ENCODE results near the gene ADGRL3. TPM values are rescaled to one million over a fixed set of nuclear protein-coding genes. Genes with fewer than 3 reads are reported as not detected.

Gene ADGRL3
- total RNA-seq, 1 donor from 2014 or later = 5.9 TPM

- DNase-seq (ENCODE audit: low spot score) = no peak
Measured at GRCh38 chr4:61275241-61275640, 75.1 kb downstream of the ADGRL3 start.

GRCh38 chr4:61276029-61276428 lies 75.9 kb downstream of the ADGRL3 start:
- no peak for DNase-seq (ENCODE audit: low spot score)

- no peak for DNase-seq (ENCODE audit: low spot score)
Measured at GRCh38 chr4:61277785-61278760, 77.9 kb downstream of the ADGRL3 start.

GRCh38 chr4:61292322-61292721 lies 92.2 kb downstream of the ADGRL3 start:
- DNase-seq (ENCODE audit: low spot score) = no peak

- DNase-seq (ENCODE audit: low spot score) = no peak
Measured at GRCh38 chr4:61293707-61294400, 93.7 kb downstream of the ADGRL3 start.

GRCh38 chr4:61294936-61295335 lies 94.8 kb downstream of the ADGRL3 start:
- no peak for DNase-seq (ENCODE audit: low spot score)

- no peak for DNase-seq (ENCODE audit: low spot score)
Measured at GRCh38 chr4:61296144-61296543, 96.0 kb downstream of the ADGRL3 start.

GRCh38 chr4:61298178-61298740 lies 98.1 kb downstream of the ADGRL3 start:
- DNase-seq (ENCODE audit: low spot score) = no peak

GRCh38 chr4:61299316-61299715 lies 99.2 kb downstream of the ADGRL3 start:
- no peak for DNase-seq (ENCODE audit: low spot score)

GRCh38 chr4:61300266-61300844 lies 100.2 kb downstream of the ADGRL3 start:
- DNase-seq (ENCODE audit: low spot score) = no peak

- DNase-seq (ENCODE audit: low spot score) = no peak
Measured at GRCh38 chr4:61301271-61301670, 101.1 kb downstream of the ADGRL3 start.

- no peak for DNase-seq (ENCODE audit: low spot score)
Measured at GRCh38 chr4:61308033-61308432, 107.9 kb downstream of the ADGRL3 start.

- no peak for DNase-seq (ENCODE audit: low spot score)
Measured at GRCh38 chr4:61309616-61310015, 109.5 kb downstream of the ADGRL3 start.

- no peak for DNase-seq (ENCODE audit: low spot score)
Measured at GRCh38 chr4:61312526-61312925, 112.4 kb downstream of the ADGRL3 start.

GRCh38 chr4:61318431-61318830 lies 118.3 kb downstream of the ADGRL3 start:
- no peak for DNase-seq (ENCODE audit: low spot score)

GRCh38 chr4:61319156-61319555 lies 119.0 kb downstream of the ADGRL3 start:
- no peak for DNase-seq (ENCODE audit: low spot score)

GRCh38 chr4:61320154-61320553 lies 120.0 kb downstream of the ADGRL3 start:
- no peak for DNase-seq (ENCODE audit: low spot score)

- DNase-seq (ENCODE audit: low spot score) = no peak
Measured at GRCh38 chr4:61320631-61321030, 120.5 kb downstream of the ADGRL3 start.

- DNase-seq (ENCODE audit: low spot score) = no peak
Measured at GRCh38 chr4:61332693-61333092, 132.6 kb downstream of the ADGRL3 start.

- no peak for DNase-seq (ENCODE audit: low spot score)
Measured at GRCh38 chr4:61333490-61333889, 133.4 kb downstream of the ADGRL3 start.

- DNase-seq (ENCODE audit: low spot score) = no peak
Measured at GRCh38 chr4:61335241-61335763, 135.2 kb downstream of the ADGRL3 start.
